MM.1S (cell line): Measurements from ENCODE around the gene NOS3.

ENCODE experiments used
- DNase-seq: peaks from one replicate; pipeline ENCODE4 v3.0.0-alpha.2; 2015
- H2AFZ ChIP-seq: fragments of 300-600 bp; sonication (generic); 2 replicates; pipeline ENCODE4 v1.6.0; 2016; ENCODE audit warnings: antibody characterized with exemption, low read length
- H3F3A ChIP-seq: fragments of 300-600 bp; sonication (generic); 2 replicates; pipeline ENCODE4 v1.6.1; 2016; ENCODE audit warnings: mild to moderate bottlenecking, antibody characterized with exemption, low read length, moderate library complexity, mixed read lengths; ENCODE audit not compliant: insufficient read depth
- H3K27ac ChIP-seq: fragments of 300-600 bp; sonication (generic); 2 replicates; pipeline ENCODE4 v1.5.1; 2016; ENCODE audit warnings: mild to moderate bottlenecking, low read length
- H3K27me3 ChIP-seq: fragments of 300-600 bp; sonication (generic); replicated peaks from 2 replicates; pipeline ENCODE4 v1.6.0; 2016; ENCODE audit warnings: low read length; ENCODE audit not compliant: insufficient read depth
- H3K36me3 ChIP-seq: fragments of 300-600 bp; sonication (generic); replicated peaks from 2 replicates; pipeline ENCODE4 v1.6.1; 2016; ENCODE audit warnings: mild to moderate bottlenecking, low read length, mixed read lengths; ENCODE audit not compliant: insufficient read depth
- H3K4me1 ChIP-seq: fragments of 300-600 bp; sonication (generic); 2 replicates; pipeline ENCODE4 v1.6.1; 2016; ENCODE audit warnings: low read length, mixed read lengths
- H3K4me2 ChIP-seq: fragments of 300-600 bp; sonication (generic); 2 replicates; pipeline ENCODE4 v1.6.0; 2016; ENCODE audit warnings: low read depth, low read length
- H3K4me3 ChIP-seq: fragments of 300-600 bp; sonication (generic); 2 replicates; pipeline ENCODE4 v1.5.1; 2016; ENCODE audit warnings: low read length, mixed read lengths
- H3K79me2 ChIP-seq: fragments of 300-600 bp; sonication (generic); 2 replicates; pipeline ENCODE4 v1.6.1; 2016; ENCODE audit warnings: mixed run types, low read length, mixed read lengths
- H3K9ac ChIP-seq: fragments of 300-600 bp; sonication (generic); 2 replicates; pipeline ENCODE4 v1.6.1; 2016; ENCODE audit warnings: low read length, mixed read lengths
- H3K9me2 ChIP-seq: fragments of 300-600 bp; sonication (generic); replicated peaks from 2 replicates; pipeline ENCODE4 v1.6.1; 2016; ENCODE audit warnings: mild to moderate bottlenecking, low read length, mixed read lengths; ENCODE audit not compliant: insufficient read depth
- H3K9me3 ChIP-seq: fragments of 300-600 bp; sonication (generic); replicated peaks from 2 replicates; pipeline ENCODE4 v1.6.1; 2016; ENCODE audit warnings: mild to moderate bottlenecking, low read length, mixed read lengths; ENCODE audit not compliant: insufficient read depth
- H4K20me1 ChIP-seq: fragments of 300-600 bp; sonication (generic); 2 replicates; pipeline ENCODE4 v1.6.1; 2016; ENCODE audit warnings: mild to moderate bottlenecking, low read length, moderate library complexity, mixed read lengths; ENCODE audit not compliant: insufficient read depth
- CTCF ChIP-seq: fragments of 300-600 bp; sonication (generic); IDR thresholded peaks from 2 replicates; pipeline ENCODE4 v1.5.1; 2016; ENCODE audit warnings: antibody characterized with exemption, low read length, mixed read lengths
- EZH2 ChIP-seq: fragments of 300-600 bp; sonication (generic); optimal IDR thresholded peaks from 2 replicates; pipeline ENCODE3; 2017; ENCODE audit warnings: low read depth, mild to moderate bottlenecking, antibody characterized with exemption, low read length, mixed read lengths
- EZH2phosphoT487 ChIP-seq: fragments of 300-600 bp; sonication (generic); IDR thresholded peaks from 2 replicates; pipeline ENCODE4 v1.6.1; 2018; ENCODE audit warnings: antibody characterized with exemption, low read length

The NOS3 gene

DNA sequence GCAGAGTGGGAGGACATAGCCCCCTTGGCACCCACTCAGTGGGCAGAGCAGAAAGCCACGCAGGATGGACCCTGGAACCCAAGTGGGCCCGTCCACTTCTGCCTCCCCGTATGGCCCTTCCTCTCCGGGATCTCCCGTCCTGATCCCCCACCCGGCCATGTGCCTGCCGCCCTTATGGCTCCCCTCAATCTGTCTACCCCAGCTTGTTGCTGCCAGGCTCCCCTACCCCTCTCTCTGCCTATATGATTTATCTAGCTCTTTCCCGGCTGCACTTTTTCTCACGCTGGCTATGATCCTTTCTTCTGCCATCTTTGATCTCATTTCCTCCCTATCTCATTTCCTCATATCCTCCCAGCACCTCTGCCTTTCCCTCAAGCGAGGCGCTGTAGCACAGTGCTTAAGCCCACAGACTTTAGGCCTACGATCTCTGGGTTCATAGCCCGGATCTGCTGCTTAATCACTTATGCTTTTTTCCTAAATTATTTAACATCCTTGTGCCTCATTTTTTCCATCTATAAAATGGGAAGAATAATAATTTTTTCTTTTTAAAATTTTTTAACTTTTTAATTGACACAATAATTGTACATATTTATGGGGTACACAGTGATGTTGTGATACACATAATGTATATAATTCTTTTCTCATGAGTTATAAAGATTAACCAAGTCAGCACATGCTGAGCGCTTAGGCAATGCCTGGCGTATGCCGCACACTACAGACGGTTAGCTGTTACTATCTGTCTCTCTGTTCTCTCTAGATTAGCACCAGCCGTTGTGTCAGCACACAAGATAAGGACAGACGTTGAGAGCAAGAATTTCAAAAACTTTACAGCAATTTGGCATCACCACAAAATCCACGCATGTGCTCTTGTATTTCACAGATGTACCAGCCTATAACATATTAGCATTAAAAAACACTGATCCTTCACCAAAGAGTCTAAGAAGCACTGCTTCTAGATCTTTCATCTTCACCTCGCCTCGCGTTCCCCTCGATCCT, 30.8 kb upstream of the NOS3 start:
- no peaks in the 10 kb centered on the region for H3K9me3 ChIP-seq
- H2AFZ ChIP-seq: no peak overlapping the region
- H3K79me2 ChIP-seq: no peaks in the 10 kb centered on the region
- no peak overlapping the region for H3K4me2 ChIP-seq
- H3K27me3 ChIP-seq: no peaks in the 10 kb centered on the region
- no peaks in the 10 kb centered on the region for H4K20me1 ChIP-seq
- H3K9ac ChIP-seq: no peak overlapping the region
- DNase-seq: no peak
- no peak overlapping the region for H3K27ac ChIP-seq
- no peaks in the 10 kb centered on the region for H3K9me2 ChIP-seq
- H3K4me1 ChIP-seq: no peaks in the 10 kb centered on the region
- TF ChIP-seq EZH2phosphoT487 (no peak), CTCF (no peak), EZH2 (no peak)
- H3K36me3 ChIP-seq: no peaks in the 10 kb centered on the region
- H3K4me3 ChIP-seq: no peak overlapping the region
- no peaks in the 10 kb centered on the region for H3F3A ChIP-seq

GRCh38 chr7:150961510-150962289, 29.1 kb upstream of the NOS3 start:
- H3K27ac ChIP-seq: no peak overlapping the region
- H4K20me1 ChIP-seq: no peaks in the 10 kb centered on the region
- no peak for DNase-seq
- H3K27me3 ChIP-seq: no peaks in the 10 kb centered on the region
- H3K9me2 ChIP-seq: no peaks in the 10 kb centered on the region
- no peak overlapping the region for H3K4me3 ChIP-seq
- no peaks in the 10 kb centered on the region for H3K4me1 ChIP-seq
- H3K9ac ChIP-seq: no peak overlapping the region
- H3K79me2 ChIP-seq: no peaks in the 10 kb centered on the region
- TF ChIP-seq CTCF (no peak), EZH2 (no peak), EZH2phosphoT487 (no peak)
- H3F3A ChIP-seq: no peaks in the 10 kb centered on the region
- no peaks in the 10 kb centered on the region for H3K36me3 ChIP-seq
- H2AFZ ChIP-seq: no peak overlapping the region
- H3K4me2 ChIP-seq: no peak overlapping the region
- no peaks in the 10 kb centered on the region for H3K9me3 ChIP-seq

GRCh38 chr7:150962290-150962552, 28.6 kb upstream of the NOS3 start:
- Histone ChIP-seq H3K4me2 (no peak overlapping the region), H3K36me3 (no peaks in the 10 kb centered on the region), H4K20me1 (no peaks in the 10 kb centered on the region), H3F3A (no peaks in the 10 kb centered on the region), H3K27me3 (no peaks in the 10 kb centered on the region), H3K79me2 (no peaks in the 10 kb centered on the region), H3K9me2 (no peaks in the 10 kb centered on the region), H2AFZ (no peak overlapping the region), H3K4me1 (no peaks in the 10 kb centered on the region), H3K4me3 (no peak overlapping the region), H3K9me3 (no peaks in the 10 kb centered on the region), H3K27ac (no peak overlapping the region), H3K9ac (no peak overlapping the region)
- no peak for DNase-seq
- TF ChIP-seq EZH2phosphoT487 (no peak), EZH2 (no peak), CTCF (no peak)
